Measurements from ENCODE around the gene MAZ. TPM values are rescaled to one million over a fixed set of nuclear protein-coding genes. Genes with fewer than 3 reads are reported as not detected.

The MAZ gene
- total RNA-seq, 4 donors from 2014 or later, result 68.7 to 145 (median 96.4) TPM

DNA sequence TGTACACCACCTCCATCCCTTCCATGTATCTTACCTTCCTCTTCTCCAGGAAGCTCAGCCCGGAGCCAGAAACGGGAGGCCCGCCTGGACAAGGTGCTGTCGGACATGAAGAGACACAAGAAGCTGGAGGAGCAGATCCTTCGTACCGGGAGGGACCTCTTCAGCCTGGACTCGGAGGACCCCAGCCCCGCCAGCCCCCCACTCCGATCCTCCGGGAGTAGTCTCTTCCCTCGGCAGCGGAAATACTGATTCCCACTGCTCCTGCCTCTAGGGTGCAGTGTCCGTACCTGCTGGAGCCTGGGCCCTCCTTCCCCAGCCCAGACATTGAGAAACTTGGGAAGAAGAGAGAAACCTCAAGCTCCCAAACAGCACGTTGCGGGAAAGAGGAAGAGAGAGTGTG is 13.2 kb downstream of the MAZ start:
- no peak for ATAC-seq
- in situ Hi-C loops (cut with MboI; ENCODE audit: low sequenced_read_pairs in 4 of 4), result no loop called here
- no peaks in the 10 kb centered on the region for H3K9me3 ChIP-seq
- H3K27ac ChIP-seq, result peak overlapping the region in 3 of 4 donors; percentile 80 to 85 (median 85)
- H3K4me1 ChIP-seq, result peaks cover 66 to 68% of the 10 kb centered on the region in 2 donors
- H3K4me3 ChIP-seq, result peak overlapping the region in 1 of 4 donors; percentile 72
- intact Hi-C loops (cut with DNase I; ENCODE audit: low total_unique reads), result loop anchor here (5.0 to 10.0 kb wide), 2 partner anchors 178 to 705 kb away; partner anchors contain the start of genes HIRIP3, INO80E and ZNF768
- no peak for TF ChIP-seq POLR2A (IDR thresholded peaks at IDR 0.05)
- TF ChIP-seq, protein P1, sequence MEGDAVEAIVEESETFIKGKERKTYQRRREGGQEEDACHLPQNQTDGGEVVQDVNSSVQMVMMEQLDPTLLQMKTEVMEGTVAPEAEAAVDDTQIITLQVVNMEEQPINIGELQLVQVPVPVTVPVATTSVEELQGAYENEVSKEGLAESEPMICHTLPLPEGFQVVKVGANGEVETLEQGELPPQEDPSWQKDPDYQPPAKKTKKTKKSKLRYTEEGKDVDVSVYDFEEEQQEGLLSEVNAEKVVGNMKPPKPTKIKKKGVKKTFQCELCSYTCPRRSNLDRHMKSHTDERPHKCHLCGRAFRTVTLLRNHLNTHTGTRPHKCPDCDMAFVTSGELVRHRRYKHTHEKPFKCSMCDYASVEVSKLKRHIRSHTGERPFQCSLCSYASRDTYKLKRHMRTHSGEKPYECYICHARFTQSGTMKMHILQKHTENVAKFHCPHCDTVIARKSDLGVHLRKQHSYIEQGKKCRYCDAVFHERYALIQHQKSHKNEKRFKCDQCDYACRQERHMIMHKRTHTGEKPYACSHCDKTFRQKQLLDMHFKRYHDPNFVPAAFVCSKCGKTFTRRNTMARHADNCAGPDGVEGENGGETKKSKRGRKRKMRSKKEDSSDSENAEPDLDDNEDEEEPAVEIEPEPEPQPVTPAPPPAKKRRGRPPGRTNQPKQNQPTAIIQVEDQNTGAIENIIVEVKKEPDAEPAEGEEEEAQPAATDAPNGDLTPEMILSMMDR (IDR thresholded peaks at IDR 0.05 in 4 of 5, conservative IDR thresholded peaks at IDR 0.05 in 1 of 5), result no peak
- peaks cover 0 to 14% of the 10 kb centered on the region in 2 donors for H3K36me3 ChIP-seq
- no peak for DNase-seq
- H3K27me3 ChIP-seq, result no peaks in the 10 kb centered on the region

DNA sequence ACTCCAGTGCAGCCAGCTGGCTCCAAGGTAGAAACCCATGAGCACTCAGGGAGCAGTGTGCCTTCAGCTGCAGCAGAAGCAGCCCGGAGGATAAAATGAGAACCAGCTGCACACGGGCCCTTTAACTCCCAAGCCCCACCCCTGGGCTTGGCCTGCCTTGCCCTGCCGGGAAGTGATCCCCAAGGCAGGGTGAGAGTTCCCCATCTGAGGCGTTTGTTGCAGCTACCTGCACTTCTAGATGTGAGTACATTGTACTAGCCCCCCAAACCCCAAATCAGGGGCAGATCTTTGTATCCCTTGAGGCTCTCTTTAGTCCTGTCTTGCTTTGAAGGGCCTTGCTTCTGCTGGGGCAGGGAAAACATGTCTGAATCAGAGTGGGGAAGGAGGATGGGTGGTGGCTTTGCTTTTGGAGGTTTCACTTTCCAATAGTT is 14.0 kb downstream of the MAZ start, which contains the start of gene MVP:
MVP (plus strand) TSS at position 192 of the 431 bp plus-strand sequence. CDS start 10,088 bp downstream, outside the sequence.
- Histone ChIP-seq H3K36me3 (peaks cover 0 to 14% of the 10 kb centered on the region in 2 donors), H3K27ac (peak within 1 kb of the TSS; percentile 80 to 85 (median 84)), H3K27me3 (no peaks in the 10 kb centered on the region), H3K4me3 (peak within 1 kb of the TSS; percentile 61 to 76 (median 72)), H3K9me3 (no peaks in the 10 kb centered on the region), H3K4me1 (peaks cover 68 to 72% of the 10 kb centered on the region in 2 donors)
- no peak for ATAC-seq
- TF ChIP-seq POLR2A (IDR thresholded peaks at IDR 0.05), result peak in 1 of 2 donors; percentile 38
- TF ChIP-seq, protein P1 (IDR thresholded peaks at IDR 0.05 in 4 of 5, conservative IDR thresholded peaks at IDR 0.05 in 1 of 5), result no peak
- intact Hi-C loops (cut with DNase I; ENCODE audit: low total_unique reads) (loop anchor here (2.0 kb wide), 1 partner anchor 15 kb away; no protein-coding TSS in a partner anchor), in situ Hi-C loops (cut with MboI; ENCODE audit: low sequenced_read_pairs in 4 of 4) (no loop called here)
- peak; percentile 56 to 61 for DNase-seq

DNA sequence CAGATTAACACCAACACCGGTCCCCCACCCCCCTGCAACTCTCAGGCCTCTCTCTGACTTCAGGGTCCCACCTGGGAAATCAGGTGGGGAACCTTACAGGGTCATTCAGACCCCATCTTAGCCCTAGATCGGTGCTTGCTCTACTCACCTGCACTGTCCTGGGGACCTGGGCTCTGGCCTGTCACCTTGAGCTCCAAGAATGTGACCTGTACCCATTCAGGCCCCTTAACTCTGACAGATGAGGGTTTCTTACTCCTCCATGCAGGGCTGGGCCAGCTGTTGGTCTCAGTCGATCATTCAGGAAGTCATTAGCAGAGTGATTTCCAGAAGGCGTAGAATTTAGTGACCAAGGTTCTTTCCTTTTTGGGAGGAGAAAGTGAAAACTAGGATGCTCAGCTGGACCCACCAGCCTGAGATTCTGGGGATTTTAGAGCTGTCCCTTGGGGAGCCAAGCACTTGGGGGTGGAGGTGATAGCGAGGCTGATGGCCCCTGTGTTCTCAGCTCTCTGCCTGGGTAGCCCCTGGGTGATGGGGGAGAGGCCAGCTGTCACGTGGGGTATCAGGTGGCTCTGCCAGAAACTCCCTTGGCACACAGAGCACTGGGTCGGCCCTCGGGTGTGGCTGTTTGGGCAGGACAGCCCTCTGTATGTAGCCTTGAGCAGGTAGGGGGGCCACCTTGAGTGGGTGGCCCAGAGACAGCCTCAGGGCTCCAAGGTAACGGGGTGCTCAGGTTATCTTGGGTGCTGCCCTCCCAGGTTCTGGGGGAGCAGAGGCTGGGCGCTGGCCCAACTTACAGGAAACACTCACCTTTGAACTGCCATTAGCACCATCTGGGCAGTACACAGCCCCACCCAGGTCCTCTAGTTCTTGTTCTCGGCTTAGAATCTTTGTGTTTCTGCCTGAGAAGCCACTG is 14.7 kb downstream of the MAZ start:
- in situ Hi-C loops (cut with MboI; ENCODE audit: low sequenced_read_pairs in 4 of 4), result no loop called here

DNA sequence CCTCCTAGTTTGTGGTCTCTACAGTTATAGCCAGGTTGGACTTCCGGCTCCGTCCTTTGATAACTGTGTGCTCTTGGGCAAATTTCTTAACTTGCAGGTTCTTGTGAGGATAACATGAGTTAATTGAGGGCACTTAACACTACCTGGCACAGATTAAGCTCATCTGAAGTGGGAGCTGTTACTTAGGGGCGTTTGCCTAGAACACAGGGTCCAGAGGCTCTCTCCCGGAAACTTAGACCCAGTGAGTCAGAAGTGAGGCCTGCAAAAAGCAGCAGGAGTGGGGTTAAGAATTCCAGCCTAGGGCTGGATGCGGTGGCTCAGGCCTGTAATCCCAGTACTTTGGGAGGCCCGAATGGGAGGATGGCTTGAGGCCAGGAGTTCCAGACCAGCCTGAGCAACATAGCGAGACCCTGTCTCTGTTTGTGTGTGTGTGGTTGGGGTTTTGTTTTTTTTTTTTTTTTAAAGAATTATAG is 15.3 kb downstream of the MAZ start:
- Histone ChIP-seq H3K27ac (peak overlapping the region; percentile 80 to 85 (median 84)), H3K4me3 (peak overlapping the region; percentile 61 to 76 (median 72)), H3K9me3 (no peaks in the 10 kb centered on the region), H3K4me1 (peaks cover 76% of the 10 kb centered on the region in 2 donors), H3K36me3 (peaks cover 0 to 14% of the 10 kb centered on the region in 2 donors), H3K27me3 (no peaks in the 10 kb centered on the region)
- intact Hi-C loops (cut with DNase I; ENCODE audit: low total_unique reads) (loop anchor here (2.0 kb wide), 1 partner anchor 17 kb away; no protein-coding TSS in a partner anchor), in situ Hi-C loops (cut with MboI; ENCODE audit: low sequenced_read_pairs in 4 of 4) (no loop called here)
- DNase-seq (no peak), ATAC-seq (peak in 1 of 2 donors; percentile 29)
- no peak for TF ChIP-seq POLR2A (IDR thresholded peaks at IDR 0.05)
- TF ChIP-seq, protein P1 (IDR thresholded peaks at IDR 0.05 in 4 of 5, conservative IDR thresholded peaks at IDR 0.05 in 1 of 5), result no peak

More for the DNA sequence above, 14.7 kb downstream of the MAZ start:
- peak in 1 of 2 donors; percentile 52 for DNase-seq
- peak overlapping the region; percentile 61 to 76 (median 72) for H3K4me3 ChIP-seq
- intact Hi-C loops (cut with DNase I; ENCODE audit: low total_unique reads), result loop anchor here (2.0 kb wide), 1 partner anchor 16 kb away; no protein-coding TSS in a partner anchor
- TF ChIP-seq POLR2A (IDR thresholded peaks at IDR 0.05), result peak in 1 of 2 donors; percentile 13
- TF ChIP-seq, protein P1 (IDR thresholded peaks at IDR 0.05 in 4 of 5, conservative IDR thresholded peaks at IDR 0.05 in 1 of 5), result no peak
- no peaks in the 10 kb centered on the region for H3K9me3 ChIP-seq
- ATAC-seq, result no peak
- no peaks in the 10 kb centered on the region for H3K27me3 ChIP-seq
- H3K36me3 ChIP-seq, result peaks cover 0 to 14% of the 10 kb centered on the region in 2 donors
- H3K4me1 ChIP-seq, result peaks cover 72 to 77% of the 10 kb centered on the region in 2 donors
- peak overlapping the region; percentile 80 to 85 (median 84) for H3K27ac ChIP-seq

All from gastrocnemius medialis (tissue), 4 donors.